ENCODE results near the gene HTR2C. TPM values are rescaled to one million over a fixed set of nuclear protein-coding genes. Genes with fewer than 3 reads are reported as not detected.

Gene HTR2C
- total RNA-seq, 1 experiment from 2014 or later: 1.5 TPM

- no peaks in the 10 kb centered on the region for H3K27me3 ChIP-seq (ENCODE audit: insufficient read depth, low read length)
- no peaks in the 10 kb centered on the region for H3K79me1 ChIP-seq (ENCODE audit: insufficient read depth, low read depth, low read length, poor library complexity, severe bottlenecking)
- no peak overlapping the region for H3K27ac ChIP-seq (ENCODE audit: insufficient read length, low read depth, low read length)
- TF ChIP-seq CTCF (conservative IDR thresholded peaks at IDR 0.05): no peak
- no peak overlapping the region for H2AK5ac ChIP-seq (ENCODE audit: insufficient read length, low read length)
- H2BK20ac ChIP-seq (ENCODE audit: low read depth, low read length, poor library complexity, severe bottlenecking): no peak overlapping the region
- H2BK15ac ChIP-seq (ENCODE audit: low read depth, low read length): no peak overlapping the region
- H2BK120ac ChIP-seq (ENCODE audit: low read depth, low read length, poor library complexity, severe bottlenecking): no peak overlapping the region
- no peak overlapping the region for H3K27ac Mint-ChIP-seq
- no peak overlapping the region for H4K8ac ChIP-seq (replicated peaks; ENCODE audit: insufficient read length, low read depth, low read length)
- H2BK5ac ChIP-seq (ENCODE audit: insufficient read length, low read length): no peak overlapping the region
- no peak overlapping the region for H3K18ac ChIP-seq (ENCODE audit: insufficient read length, low read depth, low read length)
- H2BK12ac ChIP-seq (ENCODE audit: insufficient read length, low read depth, low read length): no peak overlapping the region
- no peaks in the 10 kb centered on the region for H3K27me3 Mint-ChIP-seq (ENCODE audit: low read depth)
- no CpG with 5 or more reads among the region's 2 CpGs for WGBS (ENCODE audit: extremely low coverage, insufficient read length, low lambda C conversion rate)
- no peak overlapping the region for H4K5ac ChIP-seq (ENCODE audit: insufficient read length, low read depth, low read length)
- no peak for DNase-seq
- H3K23me2 ChIP-seq (ENCODE audit: insufficient read length, low read depth, low read length, poor library complexity, severe bottlenecking): no peaks in the 10 kb centered on the region
- no peak overlapping the region for H4K91ac ChIP-seq (ENCODE audit: insufficient read length, low read depth, low read length)
- H3K4me3 Mint-ChIP-seq: no peak overlapping the region
- H4K20me1 ChIP-seq (ENCODE audit: control insufficient read depth, insufficient read depth, insufficient read length): no peaks in the 10 kb centered on the region
- no peak overlapping the region for H3T11ph ChIP-seq (ENCODE audit: low read length)
- H3K14ac ChIP-seq (ENCODE audit: insufficient read depth, low read length): no peak overlapping the region
- no peaks in the 10 kb centered on the region; a peak in 1 of 4 replicates for H3K4me1 Mint-ChIP-seq
- H3K4me2 ChIP-seq (ENCODE audit: insufficient read depth, insufficient read length, low read length): no peak overlapping the region
- no peak overlapping the region for H3K4ac ChIP-seq (ENCODE audit: low read depth, low read length)
- H2AFZ ChIP-seq (ENCODE audit: low read length): no peak overlapping the region
- H3K56ac ChIP-seq (ENCODE audit: insufficient read length, low read depth, low read length): no peak overlapping the region
- H3K4me1 ChIP-seq (ENCODE audit: insufficient read depth, low read length): no peaks in the 10 kb centered on the region
- peaks cover 4% of the 10 kb centered on the region in 2 experiments; a peak in 2 of 5 replicates for H3K9me3 Mint-ChIP-seq
- no peak overlapping the region for H3K23ac ChIP-seq (ENCODE audit: insufficient read length, low read depth, low read length)
- H3K36me3 Mint-ChIP-seq (ENCODE audit: insufficient read depth in 1 of 3, low read depth in 3 of 3): peaks cover 0 to 3% (median 0%) of the 10 kb centered on the region in 3 experiments; a peak in 1 of 7 replicates
- H3K9ac ChIP-seq (ENCODE audit: extremely low read depth, insufficient read length, low read length): no peak overlapping the region
- no peaks in the 10 kb centered on the region for H3K79me2 ChIP-seq (ENCODE audit: insufficient read depth, low read length)
- no peaks in the 10 kb centered on the region for H3K9me3 ChIP-seq (ENCODE audit: control insufficient read depth, low read depth, low read length)
Measured at GRCh38 chrX:114798907-114799306, 215.0 kb downstream of the HTR2C start.

All from H9 (cell line).